ENCODE measurements around the gene ABCC8.

ABCC8 gene

DNA sequence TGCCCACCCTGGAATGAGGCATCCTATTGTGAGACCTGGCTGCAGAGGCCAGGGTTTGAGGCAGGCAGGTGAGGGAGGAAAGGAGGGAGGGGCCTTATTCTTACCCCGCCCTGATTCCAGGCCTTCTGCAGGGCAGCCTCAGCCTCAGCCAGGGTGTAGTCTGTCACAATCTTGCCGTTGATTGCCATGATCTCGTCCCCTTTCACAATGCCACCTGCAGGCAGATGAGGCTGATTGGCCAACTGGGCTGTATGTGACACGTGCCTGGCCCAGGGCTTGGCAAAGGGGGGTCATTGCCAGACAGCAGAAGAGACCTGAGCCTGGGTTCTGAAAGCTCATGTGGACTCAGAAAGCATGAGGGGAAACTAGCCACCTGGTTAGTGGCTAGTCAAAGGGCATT lies 21.4 kb upstream of the ABCC8 start:
- TF ChIP-seq, protein P1, sequence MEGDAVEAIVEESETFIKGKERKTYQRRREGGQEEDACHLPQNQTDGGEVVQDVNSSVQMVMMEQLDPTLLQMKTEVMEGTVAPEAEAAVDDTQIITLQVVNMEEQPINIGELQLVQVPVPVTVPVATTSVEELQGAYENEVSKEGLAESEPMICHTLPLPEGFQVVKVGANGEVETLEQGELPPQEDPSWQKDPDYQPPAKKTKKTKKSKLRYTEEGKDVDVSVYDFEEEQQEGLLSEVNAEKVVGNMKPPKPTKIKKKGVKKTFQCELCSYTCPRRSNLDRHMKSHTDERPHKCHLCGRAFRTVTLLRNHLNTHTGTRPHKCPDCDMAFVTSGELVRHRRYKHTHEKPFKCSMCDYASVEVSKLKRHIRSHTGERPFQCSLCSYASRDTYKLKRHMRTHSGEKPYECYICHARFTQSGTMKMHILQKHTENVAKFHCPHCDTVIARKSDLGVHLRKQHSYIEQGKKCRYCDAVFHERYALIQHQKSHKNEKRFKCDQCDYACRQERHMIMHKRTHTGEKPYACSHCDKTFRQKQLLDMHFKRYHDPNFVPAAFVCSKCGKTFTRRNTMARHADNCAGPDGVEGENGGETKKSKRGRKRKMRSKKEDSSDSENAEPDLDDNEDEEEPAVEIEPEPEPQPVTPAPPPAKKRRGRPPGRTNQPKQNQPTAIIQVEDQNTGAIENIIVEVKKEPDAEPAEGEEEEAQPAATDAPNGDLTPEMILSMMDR (IDR thresholded peaks at IDR 0.05; ENCODE audit: low read depth, low read length, missing control alignments): no peak
- H3K4me3 ChIP-seq (replicated peaks; ENCODE audit: low read depth, low read length): no peak overlapping the region
- DNase-seq (ENCODE audit: extremely low read depth, low read depth): no peak

DNA sequence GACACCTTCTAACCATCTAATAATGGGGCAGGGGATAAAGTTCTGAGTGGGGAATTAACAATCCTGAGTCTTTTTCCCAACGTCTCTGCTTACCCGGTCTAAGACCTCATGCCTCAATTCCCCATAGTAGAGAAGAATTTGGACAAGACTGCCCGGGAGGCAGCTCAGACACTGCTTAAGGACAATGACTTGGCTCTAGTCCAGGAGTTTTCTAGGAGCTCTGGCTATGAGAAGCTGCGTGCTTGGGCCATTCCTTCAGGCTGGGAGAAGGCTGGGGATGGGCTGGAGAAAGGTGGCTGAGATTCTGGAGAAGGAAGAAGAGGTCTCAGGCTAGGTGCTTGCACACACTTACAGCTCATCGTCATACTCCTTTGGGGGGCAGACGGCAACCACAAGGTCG lies 19.8 kb upstream of the ABCC8 start:
- TF ChIP-seq, protein P1 (IDR thresholded peaks at IDR 0.05; ENCODE audit: low read depth, low read length, missing control alignments): no peak
- DNase-seq (ENCODE audit: extremely low read depth, low read depth): no peak
- no peak overlapping the region for H3K4me3 ChIP-seq (replicated peaks; ENCODE audit: low read depth, low read length)

DNA sequence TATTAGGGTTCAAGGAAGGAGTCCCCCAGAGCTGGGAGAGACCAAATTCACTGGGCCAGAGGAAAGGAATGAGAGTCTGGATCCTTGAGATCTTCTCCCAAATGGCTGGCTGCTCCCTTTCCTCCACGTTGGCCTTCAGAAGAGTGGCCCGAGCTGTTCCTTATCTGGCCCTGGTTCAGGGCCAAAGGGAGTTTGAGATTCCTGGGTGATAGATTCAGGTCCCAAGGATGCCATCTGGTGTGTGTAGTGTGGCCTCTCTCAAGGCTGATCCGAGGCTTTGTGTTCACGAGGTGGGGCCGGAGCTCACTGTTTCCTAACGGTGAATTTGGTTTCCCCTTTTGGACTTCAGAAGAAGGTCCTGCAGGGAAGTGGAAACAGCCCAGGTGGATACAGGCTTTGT lies 17.4 kb upstream of the ABCC8 start:
- no peak for DNase-seq (ENCODE audit: extremely low read depth, low read depth)
- TF ChIP-seq, protein P1 (IDR thresholded peaks at IDR 0.05; ENCODE audit: low read depth, low read length, missing control alignments): no peak
- H3K4me3 ChIP-seq (replicated peaks; ENCODE audit: low read depth, low read length): no peak overlapping the region

DNA sequence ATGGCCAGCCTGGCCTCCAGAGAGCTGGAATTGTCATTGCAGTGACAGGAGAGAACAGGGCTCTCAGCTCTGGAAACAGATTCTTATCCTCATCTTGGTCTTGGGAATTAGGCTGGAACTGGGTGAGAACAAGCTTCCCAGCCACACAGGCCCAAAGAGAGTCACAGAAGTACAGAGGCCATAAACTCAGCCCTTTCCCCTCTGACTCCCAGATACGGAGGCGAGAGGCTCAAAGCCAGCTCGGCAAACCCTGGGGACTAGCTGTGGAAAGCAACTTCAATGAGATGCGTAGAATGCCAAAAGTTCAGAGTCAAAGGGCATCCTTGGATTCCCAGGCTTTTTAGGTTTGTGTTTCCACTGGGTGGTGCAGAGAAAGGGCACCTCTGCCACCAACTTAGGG lies 14.3 kb upstream of the ABCC8 start:
- TF ChIP-seq, protein P1 (IDR thresholded peaks at IDR 0.05; ENCODE audit: low read depth, low read length, missing control alignments): no peak
- no peak for DNase-seq (ENCODE audit: extremely low read depth, low read depth)

DNA sequence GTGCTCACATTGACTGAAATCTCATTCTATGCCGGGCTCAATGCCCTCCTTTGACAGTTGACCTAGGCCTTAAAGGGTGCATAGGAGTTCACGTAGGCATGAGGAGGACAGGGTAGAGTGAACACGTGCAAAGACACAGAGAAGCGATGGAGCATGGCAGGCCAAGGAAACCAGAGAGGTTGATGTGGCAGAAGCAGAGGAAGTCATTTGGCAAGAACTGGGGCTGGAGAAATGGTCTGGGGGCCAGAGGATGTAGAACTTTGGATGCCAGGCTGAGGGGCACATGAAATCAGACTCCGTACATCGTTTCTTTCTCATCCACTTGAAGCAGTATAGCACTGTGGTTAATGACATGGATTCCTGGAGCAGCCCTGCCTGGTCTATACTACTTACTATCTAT lies 13.6 kb upstream of the ABCC8 start:
- TF ChIP-seq, protein P1 (IDR thresholded peaks at IDR 0.05; ENCODE audit: low read depth, low read length, missing control alignments): no peak
- no peak overlapping the region for H3K4me3 ChIP-seq (replicated peaks; ENCODE audit: low read depth, low read length)
- DNase-seq (ENCODE audit: extremely low read depth, low read depth): no peak

More for the DNA sequence above, 14.3 kb upstream of the ABCC8 start:
- H3K4me3 ChIP-seq (replicated peaks; ENCODE audit: low read depth, low read length): no peak overlapping the region

DNA sequence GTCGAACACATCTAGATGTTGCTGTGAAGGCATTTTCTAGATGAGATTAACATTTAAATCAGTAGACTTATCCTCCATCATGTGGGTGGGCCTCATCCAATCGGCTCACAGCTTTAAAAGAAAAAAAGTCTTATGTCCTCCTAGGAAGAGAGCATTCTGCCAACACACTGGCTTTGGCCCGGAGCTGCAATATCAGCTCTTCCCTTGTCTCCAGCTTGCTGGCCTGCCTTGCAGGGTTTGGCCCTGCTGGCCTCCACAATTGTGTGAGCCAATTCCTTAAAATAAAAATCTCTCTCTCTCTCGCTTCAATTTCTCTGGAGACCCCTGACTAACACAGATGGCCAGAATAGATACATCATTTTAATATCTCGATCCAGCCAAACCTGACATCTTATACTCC lies 13.1 kb upstream of the ABCC8 start:
- TF ChIP-seq, protein P1 (IDR thresholded peaks at IDR 0.05; ENCODE audit: low read depth, low read length, missing control alignments): no peak
- DNase-seq (ENCODE audit: extremely low read depth, low read depth): no peak
- no peak overlapping the region for H3K4me3 ChIP-seq (replicated peaks; ENCODE audit: low read depth, low read length)

DNA sequence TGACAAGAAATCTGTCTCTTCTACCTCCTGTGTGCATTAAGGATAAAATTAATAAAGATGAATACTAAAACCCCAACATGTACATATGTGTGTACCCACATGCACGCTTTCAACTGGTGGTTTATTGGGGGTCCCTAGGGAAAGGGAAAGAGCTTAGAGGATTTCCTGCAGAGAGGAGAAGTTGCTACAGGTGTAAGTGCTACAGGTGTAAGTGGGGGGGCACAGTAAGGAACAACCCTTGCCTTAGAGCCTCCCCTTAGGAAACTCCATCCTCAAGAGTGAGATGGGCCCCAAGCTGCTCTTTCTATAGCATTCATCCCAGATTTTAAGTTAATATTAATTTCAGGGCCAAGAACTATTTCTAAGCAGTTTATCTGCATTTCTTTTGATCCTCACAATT lies 11.9 kb upstream of the ABCC8 start:
- H3K4me3 ChIP-seq (replicated peaks; ENCODE audit: low read depth, low read length): no peak overlapping the region
- TF ChIP-seq, protein P1 (IDR thresholded peaks at IDR 0.05; ENCODE audit: low read depth, low read length, missing control alignments): no peak
- DNase-seq (ENCODE audit: extremely low read depth, low read depth): no peak
